Measurements from ENCODE around the gene KSR1. TPM values are rescaled to one million over a fixed set of nuclear protein-coding genes. Genes with fewer than 3 reads are reported as not detected.

The KSR1 gene
- total RNA-seq, 4 donors from 2014 or later = 17.7 to 77.0 (median 34.6) TPM

DNA sequence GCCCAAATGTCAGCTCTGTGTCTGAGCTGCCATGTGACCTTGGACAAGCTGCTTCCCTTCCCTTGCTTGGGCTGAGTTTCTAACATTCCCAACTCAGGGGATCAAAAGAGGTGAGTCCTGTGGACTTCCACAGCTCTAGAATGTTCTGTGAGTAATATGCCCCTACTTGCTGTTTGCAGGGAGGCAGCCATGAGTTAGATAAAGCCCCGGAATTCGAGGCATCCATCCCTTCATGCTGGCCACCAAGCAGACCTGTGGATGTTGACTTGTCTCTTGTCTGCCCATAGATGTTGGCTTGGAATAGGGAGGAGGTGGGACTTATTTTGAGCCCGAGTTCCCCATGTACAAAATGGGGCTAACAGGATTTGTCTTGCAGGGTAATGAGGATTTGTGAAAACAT lies 36.2 kb downstream of the KSR1 start:
- Histone ChIP-seq H3K27ac (no peak overlapping the region), H3K9me3 (no peaks in the 10 kb centered on the region), H3K27me3 (no peaks in the 10 kb centered on the region), H3K36me3 (no peaks in the 10 kb centered on the region), H3K4me1 (peaks cover 0 to 10% of the 10 kb centered on the region in 2 donors), H3K4me3 (no peak overlapping the region)
- TF ChIP-seq, protein P1, sequence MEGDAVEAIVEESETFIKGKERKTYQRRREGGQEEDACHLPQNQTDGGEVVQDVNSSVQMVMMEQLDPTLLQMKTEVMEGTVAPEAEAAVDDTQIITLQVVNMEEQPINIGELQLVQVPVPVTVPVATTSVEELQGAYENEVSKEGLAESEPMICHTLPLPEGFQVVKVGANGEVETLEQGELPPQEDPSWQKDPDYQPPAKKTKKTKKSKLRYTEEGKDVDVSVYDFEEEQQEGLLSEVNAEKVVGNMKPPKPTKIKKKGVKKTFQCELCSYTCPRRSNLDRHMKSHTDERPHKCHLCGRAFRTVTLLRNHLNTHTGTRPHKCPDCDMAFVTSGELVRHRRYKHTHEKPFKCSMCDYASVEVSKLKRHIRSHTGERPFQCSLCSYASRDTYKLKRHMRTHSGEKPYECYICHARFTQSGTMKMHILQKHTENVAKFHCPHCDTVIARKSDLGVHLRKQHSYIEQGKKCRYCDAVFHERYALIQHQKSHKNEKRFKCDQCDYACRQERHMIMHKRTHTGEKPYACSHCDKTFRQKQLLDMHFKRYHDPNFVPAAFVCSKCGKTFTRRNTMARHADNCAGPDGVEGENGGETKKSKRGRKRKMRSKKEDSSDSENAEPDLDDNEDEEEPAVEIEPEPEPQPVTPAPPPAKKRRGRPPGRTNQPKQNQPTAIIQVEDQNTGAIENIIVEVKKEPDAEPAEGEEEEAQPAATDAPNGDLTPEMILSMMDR (IDR thresholded peaks at IDR 0.05) = no peak
- DNase-seq = no peak
- intact Hi-C loops (cut with DNase I; ENCODE audit: low total_unique reads) = no loop called here

DNA sequence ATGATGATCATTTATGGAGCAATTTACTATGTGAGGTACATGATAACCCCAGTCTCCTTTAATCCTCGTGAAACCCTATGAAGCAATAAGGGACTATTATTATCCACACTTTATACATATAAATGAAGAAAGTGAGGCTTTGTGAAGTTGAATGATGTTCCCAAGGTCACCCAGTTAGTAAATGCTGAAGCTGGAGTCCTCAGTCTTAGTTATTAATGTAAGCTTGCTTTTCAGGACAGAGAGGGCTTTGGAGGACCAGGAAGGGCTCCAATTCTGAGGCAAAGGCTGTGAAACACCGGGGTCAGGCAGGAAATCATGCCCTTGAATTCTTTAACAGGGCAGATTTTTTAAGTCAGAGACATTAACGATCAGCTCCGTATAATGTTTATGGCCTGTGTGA lies 36.8 kb downstream of the KSR1 start:
- H3K4me3 ChIP-seq = no peak overlapping the region
- intact Hi-C loops (cut with DNase I; ENCODE audit: low total_unique reads) = no loop called here
- H3K27me3 ChIP-seq = no peaks in the 10 kb centered on the region
- H3K27ac ChIP-seq = no peak overlapping the region
- H3K4me1 ChIP-seq = peaks cover 0 to 10% of the 10 kb centered on the region in 2 donors
- DNase-seq = no peak
- no peaks in the 10 kb centered on the region for H3K36me3 ChIP-seq
- TF ChIP-seq POLR2A (IDR thresholded peaks at IDR 0.05) = no peak
- TF ChIP-seq, protein P1 (IDR thresholded peaks at IDR 0.05) = no peak
- no peaks in the 10 kb centered on the region for H3K9me3 ChIP-seq

DNA sequence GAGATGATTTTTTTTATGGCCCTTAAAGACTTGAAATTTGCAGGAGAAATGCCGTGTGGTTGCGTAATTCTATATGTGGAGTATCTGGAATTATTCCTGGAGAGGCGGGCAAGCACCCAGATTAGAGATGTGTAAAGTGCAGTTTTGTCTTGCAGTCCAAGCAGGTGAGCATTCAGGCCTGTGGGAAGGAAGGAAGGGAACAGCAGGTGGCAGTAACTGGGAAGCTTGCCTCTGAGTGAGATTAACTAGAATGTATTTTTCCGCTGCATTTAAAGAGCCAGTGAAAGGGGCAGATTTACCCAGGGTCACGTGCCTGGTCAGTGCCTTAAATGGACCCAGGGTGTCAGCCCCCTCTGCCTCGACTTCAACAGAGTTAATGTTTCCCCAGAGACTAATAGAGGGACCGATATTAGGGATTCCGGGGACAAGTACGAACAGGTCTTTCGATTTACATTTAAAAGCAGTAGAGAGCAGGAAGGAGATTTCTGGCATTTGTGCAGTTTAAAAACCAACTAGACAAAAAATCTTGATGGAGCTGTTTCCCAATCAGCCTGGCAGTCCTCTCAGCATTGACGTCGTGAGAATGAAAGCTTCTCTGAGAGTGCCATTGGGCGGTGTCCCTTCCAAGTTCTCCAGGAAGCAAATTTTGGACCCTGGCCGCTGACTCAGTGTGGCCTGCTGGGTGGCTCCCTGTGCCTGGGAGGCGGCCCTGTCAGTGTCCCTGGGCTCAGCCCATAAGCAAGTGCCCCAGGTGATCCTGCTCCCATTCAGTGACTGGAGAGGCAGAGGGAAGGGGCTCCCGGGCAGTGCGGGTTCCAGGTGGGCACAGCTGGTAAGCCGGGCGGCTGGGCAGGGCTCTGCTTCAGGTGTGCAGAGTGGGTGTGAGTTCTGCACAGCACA lies 38.2 kb downstream of the KSR1 start:
- peaks cover 0 to 2% of the 10 kb centered on the region in 2 donors for H3K4me1 ChIP-seq

DNA sequence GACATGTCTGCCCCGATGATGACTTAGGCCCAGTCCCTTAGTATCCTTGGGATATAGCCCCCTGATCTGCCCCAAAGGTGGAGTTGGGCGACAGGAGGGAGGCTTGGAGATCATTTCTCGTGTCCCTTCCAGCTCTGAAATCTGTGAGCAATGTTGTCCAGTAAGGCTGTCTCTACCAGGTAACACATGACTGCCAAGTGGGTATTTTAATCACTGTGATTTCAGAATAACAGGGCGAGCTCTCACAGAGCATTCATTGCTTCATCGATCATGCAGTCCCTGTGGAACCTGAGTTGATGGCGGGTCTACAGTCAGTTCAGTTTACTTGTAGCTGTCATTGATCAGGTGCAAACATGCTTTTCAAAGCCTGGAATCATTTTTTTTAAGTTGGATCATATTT lies 39.2 kb downstream of the KSR1 start:
- intact Hi-C loops (cut with DNase I; ENCODE audit: low total_unique reads) = no loop called here

More for the DNA sequence above, 38.2 kb downstream of the KSR1 start:
- no peak overlapping the region for H3K4me3 ChIP-seq
- H3K9me3 ChIP-seq = no peaks in the 10 kb centered on the region
- H3K27me3 ChIP-seq = no peaks in the 10 kb centered on the region
- TF ChIP-seq, protein P1 (IDR thresholded peaks at IDR 0.05) = peak in 3 of 4 experiments; percentile 25 to 35 (median 31)
- no peak for TF ChIP-seq POLR2A (IDR thresholded peaks at IDR 0.05)
- peak; percentile 43 to 47 for DNase-seq
- intact Hi-C loops (cut with DNase I; ENCODE audit: low total_unique reads) = no loop called here
- H3K36me3 ChIP-seq = no peaks in the 10 kb centered on the region
- H3K27ac ChIP-seq = peak overlapping the region in 1 of 2 donors; percentile 11

DNA sequence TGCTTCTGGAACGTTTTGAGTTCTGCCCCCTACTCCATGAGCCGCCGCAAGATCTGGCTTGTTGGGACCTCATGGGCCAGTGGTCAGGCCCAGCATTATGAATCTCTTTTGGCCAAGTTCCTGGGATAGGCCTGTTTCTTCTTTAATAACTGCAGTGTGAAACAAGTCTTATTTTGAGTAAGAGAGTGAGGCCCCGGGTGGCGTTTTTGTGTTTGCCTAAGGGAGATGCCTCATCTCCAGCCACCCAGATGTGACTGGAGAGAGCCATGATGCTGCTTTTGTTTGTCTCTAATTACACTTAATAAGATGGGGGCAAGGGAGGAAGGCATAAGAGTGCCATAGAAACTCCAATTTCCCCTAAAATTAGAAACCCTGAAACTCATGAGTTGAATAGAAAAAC lies 39.8 kb downstream of the KSR1 start:
- Histone ChIP-seq H3K36me3 (no peaks in the 10 kb centered on the region), H3K9me3 (no peaks in the 10 kb centered on the region), H3K4me3 (no peak overlapping the region), H3K27ac (no peak overlapping the region), H3K27me3 (no peaks in the 10 kb centered on the region), H3K4me1 (no peaks in the 10 kb centered on the region)
- no peak for DNase-seq
- TF ChIP-seq, protein P1 (IDR thresholded peaks at IDR 0.05) = no peak
- no peak for TF ChIP-seq POLR2A (IDR thresholded peaks at IDR 0.05)
- intact Hi-C loops (cut with DNase I; ENCODE audit: low total_unique reads) = no loop called here

More for the DNA sequence above, 39.2 kb downstream of the KSR1 start:
- Histone ChIP-seq H3K36me3 (no peaks in the 10 kb centered on the region), H3K27me3 (no peaks in the 10 kb centered on the region), H3K9me3 (no peaks in the 10 kb centered on the region), H3K27ac (no peak overlapping the region), H3K4me1 (no peaks in the 10 kb centered on the region), H3K4me3 (no peak overlapping the region)
- DNase-seq = no peak
- TF ChIP-seq, protein P1 (IDR thresholded peaks at IDR 0.05) = no peak
- no peak for TF ChIP-seq POLR2A (IDR thresholded peaks at IDR 0.05)

All from uterus (tissue), 4 donors.